SHP77 (cell line): Measurements from ENCODE around the gene VPS51.

Experiments
- DNase-seq, 2 experiments: peaks; one replicate each; lab custom pipeline; 2025; lab: John Stamatoyannopoulos, UW

The VPS51 gene

DNA sequence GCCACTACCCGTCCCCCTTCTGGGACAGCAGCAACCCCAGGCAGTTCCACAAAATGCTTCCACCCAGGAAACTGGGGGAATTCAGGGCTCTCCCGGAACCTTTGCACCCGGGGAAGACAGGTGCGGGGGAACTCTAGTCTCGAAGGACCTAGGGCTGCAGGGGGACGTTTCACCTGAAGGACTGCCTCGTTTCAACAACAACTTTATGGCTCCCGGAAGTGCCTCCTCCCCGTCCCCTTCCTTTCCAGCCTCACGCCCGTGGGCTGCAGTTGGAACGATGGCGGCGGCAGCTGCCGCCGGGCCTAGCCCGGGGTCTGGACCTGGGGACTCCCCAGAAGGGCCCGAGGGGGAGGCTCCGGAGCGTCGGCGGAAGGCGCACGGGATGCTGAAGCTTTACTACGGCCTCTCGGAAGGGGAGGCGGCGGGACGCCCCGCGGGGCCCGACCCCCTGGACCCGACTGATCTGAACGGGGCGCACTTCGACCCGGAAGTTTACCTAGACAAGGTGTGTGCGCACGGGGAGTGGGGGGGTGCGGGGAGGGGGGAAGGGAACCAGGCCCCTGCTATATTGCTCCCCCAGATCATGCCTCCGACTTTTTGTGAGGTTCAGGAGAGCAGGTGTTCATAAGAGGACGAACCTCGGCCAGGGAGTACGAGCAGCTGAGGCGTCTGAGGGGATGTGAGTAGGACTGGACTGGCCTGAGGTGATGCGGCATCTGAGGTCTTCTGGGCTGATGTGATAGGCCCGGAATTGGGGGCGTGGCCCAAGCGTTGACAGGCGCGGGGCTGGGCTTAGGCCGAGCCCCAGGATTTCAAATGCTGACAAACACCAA lies at the start of gene VPS51:
Gene VPS51, plus strand, starts transcription at position 241 of the 833 bp plus-strand sequence. Its CDS starts 37 bp downstream, at position 278.
- DNase-seq, result peak; percentile 86

GRCh38 chr11:65047581-65048422 lies 48.2 kb upstream of the VPS51 start:
- DNase-seq, result no peak

DNA sequence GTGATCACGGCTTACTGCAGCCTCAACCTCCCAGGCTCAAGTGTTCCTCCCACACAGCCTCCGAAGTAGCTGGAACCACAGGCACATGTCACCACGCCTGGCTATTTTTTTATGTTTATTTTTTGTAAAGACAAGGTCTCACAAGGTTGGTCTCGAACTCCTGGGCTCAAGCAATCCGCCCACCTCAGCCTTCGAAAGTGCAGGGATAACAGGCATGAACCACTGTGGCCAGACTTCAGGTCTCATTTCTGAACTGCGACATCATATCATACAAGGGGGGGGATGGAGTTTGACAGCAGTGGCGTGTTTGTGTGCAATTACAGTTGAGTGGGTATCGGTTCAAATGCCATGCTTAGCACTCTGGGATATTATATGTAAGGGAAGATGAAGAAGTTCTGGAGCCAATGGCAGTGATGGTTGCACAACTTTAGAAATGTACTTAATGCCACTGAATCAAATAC lies 44.6 kb upstream of the VPS51 start:
- no peak for DNase-seq

- DNase-seq, result no peak
Measured at GRCh38 chr11:65053827-65054508, 42.0 kb upstream of the VPS51 start.

DNA sequence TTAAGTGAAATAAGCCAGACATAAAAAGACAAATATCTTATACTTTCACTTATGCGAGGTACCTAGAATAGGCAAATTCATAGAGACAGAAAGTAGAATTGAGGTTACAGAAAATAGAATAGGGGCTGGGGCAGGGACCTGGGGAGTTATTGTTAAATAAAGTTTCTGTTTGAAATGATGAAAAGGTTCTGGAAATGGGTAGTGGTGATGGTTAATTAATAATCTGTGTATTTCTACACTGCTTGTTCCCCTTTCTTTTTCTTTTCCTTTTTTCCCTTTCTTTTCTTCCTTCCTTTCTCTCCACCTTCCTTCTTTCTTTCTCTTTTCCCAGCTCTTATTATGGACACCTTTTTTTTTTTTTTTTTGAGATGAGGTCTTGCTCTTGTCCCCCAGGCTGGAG lies 40.5 kb upstream of the VPS51 start:
- DNase-seq, result no peak

DNA sequence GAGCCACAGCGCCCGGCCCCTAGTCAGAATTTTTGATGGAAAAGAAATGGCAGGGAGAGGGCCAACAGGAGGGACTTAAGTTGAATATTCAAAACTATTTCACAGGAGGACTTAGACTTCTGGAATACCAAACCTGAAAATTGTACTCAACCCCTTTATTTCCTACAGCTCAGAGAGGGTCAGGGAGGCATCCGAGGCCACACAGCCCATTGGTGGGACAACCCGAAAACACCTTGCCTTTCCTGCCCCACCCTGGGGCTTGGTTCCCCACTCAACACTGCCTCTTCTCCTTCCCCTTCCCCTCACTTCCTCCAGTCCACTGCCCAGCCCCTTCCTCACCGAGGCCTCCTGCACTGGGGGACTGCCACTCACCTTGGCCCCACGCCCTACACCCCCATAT lies 39.0 kb upstream of the VPS51 start:
- DNase-seq, result no peak

DNA sequence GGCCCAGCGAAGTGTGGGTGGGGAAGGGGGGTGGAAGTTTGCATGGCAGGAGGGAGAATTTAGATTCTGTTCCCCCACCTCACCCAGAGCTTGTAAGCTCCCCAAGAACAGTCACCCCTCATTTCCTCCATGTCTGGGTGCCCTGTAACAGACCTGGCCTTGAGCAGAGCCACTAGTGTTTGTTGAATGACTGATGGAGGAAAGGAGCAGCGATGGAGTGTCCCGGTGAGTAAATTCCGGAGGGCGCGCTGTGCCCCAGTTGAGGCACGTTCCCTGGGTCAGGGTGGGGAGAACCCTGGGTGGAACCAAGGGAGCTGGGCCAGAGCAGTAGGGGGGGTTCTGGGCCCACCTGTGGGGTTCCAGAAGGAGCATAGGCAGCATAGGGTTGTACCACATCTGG lies 38.5 kb upstream of the VPS51 start:
- no peak for DNase-seq

- DNase-seq, result no peak
Measured at GRCh38 chr11:65058012-65058411, 38.0 kb upstream of the VPS51 start.

DNA sequence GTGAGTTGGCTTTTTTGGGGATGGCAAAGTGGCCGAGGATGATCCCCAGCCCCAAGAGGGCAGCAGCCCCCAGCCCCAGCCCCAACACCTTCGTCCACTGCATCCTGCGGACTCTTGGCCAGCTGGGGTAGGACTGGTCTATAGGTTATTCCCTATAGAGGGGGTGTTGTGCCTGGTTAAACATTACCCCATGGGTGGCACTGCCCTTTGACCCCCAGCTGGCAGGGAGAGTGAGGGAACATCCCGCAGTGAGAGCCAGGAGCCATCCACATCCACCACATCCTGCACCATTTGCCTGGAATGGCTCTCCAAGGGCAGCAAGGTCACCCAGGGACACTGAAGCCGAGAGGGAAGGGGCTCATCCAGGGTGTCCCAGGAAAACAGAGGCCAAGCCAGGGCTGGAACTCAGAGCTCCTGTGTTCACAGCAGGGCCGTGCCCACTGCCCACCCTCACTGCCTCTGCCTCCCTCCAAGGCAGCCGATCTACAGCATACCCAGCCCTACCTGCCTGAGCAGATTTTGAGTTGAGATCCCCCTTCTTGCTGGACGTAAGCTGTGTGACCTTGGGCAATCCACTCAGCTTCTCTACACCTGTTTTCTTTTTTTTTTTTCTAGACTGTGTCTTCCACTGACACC lies 37.5 kb upstream of the VPS51 start, which contains the start of gene NAALADL1:
Gene NAALADL1, minus strand, starts transcription at position 135 of the 636 bp plus-strand sequence. Its CDS starts 32 bp downstream, at position 103.
- DNase-seq, result no peak

DNA sequence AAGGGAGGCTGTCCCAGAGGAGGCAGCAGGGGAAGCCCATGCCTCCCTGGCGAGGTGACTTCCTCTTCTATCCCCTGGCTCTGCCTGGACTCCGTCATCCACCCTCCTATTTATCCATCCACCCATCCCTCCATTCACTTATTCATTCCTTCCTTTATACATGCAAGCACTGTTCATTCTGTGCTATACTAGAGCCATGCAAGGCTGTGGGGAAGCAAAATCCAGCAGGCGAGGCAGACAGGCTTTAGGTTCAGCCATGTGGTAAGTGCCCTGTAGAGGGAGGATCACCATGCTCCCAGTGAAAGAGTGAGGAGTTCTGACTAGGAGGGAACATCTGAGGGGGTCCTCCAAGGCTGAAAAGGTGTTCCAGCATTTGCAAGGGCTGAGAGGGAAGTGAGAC lies 36.5 kb upstream of the VPS51 start:
- DNase-seq, result no peak

DNA sequence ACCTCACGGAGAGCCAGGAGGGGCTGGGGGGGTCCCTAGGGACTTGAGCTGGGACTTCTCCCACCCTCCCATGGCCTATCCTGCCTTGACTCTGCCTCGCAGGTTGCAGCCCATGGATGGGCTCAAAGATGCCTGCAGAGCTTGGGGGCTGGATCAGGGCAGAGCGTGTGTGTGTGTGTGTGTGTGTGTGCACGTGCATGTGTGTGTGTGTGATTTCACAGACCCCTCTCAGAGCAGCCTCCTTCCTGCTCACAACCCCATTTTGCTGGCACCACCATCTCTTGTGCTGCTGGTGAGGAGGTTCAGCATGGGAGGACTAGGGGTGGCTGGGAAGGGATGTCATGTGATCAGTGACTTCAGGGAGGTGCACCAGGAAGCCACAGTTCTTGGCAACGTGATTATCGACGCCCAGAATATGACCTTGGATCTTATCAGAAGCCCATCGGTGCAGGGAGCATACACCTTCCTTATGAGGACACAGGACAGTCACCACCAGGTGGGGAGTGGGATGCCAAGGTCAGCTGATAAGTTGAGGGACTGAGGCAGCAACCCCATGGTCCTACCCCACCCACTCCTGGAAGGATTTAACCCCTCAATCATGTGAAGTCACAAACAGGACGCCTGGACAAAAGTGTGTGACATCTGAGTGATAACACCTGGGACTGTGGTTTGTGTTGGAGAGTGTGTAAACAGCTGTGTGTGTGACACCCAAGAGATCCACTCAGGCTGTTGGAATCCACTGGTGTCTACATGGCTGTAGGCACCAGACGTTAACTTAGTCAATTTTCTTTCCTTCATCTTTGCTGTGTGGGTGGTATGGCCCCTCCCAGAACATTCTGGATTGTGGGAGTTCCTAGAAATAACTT lies 35.8 kb upstream of the VPS51 start:
- no peak for DNase-seq

GRCh38 chr11:65060913-65061408 lies 35.1 kb upstream of the VPS51 start:
- no peak for DNase-seq

DNA sequence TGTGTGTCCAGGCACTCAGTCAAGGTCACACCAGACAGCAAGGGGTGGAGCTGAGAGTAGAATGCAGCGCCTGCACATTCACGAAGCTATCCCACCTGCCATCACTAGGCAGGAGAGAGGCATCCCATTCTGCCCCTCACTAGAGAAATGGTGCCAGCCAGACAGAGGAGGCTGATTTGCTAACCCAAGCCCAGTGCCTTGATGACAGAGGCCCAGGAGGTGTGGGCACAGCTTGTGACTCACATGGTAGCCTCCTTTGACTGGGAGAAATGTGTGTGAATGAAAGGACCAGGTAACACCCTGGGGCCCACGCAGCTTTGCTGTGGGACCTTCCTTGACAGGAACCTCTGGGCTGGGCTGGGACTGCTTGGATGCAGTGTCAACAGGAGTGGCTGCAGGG lies 32.5 kb upstream of the VPS51 start:
- no peak for DNase-seq

GRCh38 chr11:65064847-65065240 lies 31.2 kb upstream of the VPS51 start:
- no peak for DNase-seq

- no peak for DNase-seq
Measured at GRCh38 chr11:65065851-65066250, 30.2 kb upstream of the VPS51 start.

DNA sequence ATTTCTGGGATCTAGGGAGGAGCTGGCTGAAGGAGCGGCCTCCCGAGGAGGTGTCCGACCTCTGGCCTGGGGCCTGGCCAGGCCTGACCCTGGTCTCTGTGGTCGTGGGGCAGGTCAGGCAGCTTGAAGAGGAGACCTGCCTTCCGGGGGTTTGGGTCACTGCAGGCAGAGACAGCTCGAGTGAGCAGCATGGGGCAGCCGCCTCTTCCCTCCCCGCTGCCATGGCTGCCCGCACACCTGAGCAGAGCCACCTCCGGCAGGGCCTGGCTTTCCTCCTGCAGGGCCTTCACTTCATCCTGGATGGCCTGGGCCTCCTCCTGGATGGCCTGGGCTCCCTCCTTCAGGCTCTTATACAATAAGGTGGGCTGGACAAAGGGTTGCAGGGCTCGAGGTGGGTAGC lies 29.7 kb upstream of the VPS51 start:
- no peak for DNase-seq

GRCh38 chr11:65066805-65067291 lies 29.2 kb upstream of the VPS51 start:
- no peak for DNase-seq

- no peak for DNase-seq
Measured at GRCh38 chr11:65067446-65067845, 28.6 kb upstream of the VPS51 start.

GRCh38 chr11:65069217-65069616 lies 26.8 kb upstream of the VPS51 start:
- DNase-seq, result no peak

DNA sequence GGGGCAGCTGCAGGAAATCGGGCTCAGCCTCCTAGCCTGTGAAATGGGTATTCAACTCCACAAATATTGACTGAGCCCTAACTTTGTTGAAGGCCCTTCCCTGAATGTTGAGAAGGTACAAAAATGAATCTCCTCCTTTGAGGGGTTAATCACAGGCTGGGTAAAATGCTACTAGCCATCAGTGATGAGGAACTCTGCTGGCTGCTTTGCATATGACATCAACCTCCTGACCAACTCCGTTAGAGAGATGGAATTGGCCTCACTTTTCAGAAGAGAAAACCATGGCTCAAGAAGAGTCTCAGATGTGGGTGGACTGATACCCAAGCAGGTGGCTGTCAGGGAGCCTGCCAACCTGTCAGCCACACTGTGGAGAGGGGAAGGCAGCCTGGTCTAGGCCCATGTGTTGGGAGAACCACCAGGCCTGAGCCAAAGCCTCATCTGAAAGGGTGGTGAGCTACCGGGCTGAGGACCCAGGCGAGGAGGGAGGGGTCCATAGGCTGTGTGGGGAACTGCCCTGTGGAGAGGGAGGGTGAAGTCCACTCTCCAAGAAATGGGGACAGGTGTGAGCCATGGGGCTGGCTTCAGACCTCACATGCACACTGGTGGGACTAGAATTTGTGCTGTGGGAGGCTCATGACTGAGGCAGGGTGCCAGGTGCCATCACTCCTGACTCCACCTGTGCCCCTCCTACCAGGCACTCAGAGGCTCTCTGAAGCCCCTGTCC lies 23.9 kb upstream of the VPS51 start:
- no peak for DNase-seq
